Keratinocyte (primary cell): ENCODE measurements around the gene CNTNAP5.

Experiments used
- EZH2 ChIP-seq: IDR thresholded peaks from one replicate; pipeline ENCODE4 v1.6.1; 2012; ENCODE audit warnings: inconsistent platforms, mild to moderate bottlenecking, low read length, moderate library complexity
- TF ChIP-seq, protein P1 (sequence below), 3 experiments: IDR thresholded peaks in 1 of 3; conservative IDR thresholded peaks in 1 of 3; optimal IDR thresholded peaks in 1 of 3; 2 replicates in 2 of 3; 3 replicates in 1 of 3; pipeline versions ENCODE3 to v1.5.1; 2011; ENCODE audit warnings: low read length in 3 of 3, mild to moderate bottlenecking in 3 of 3, moderate library complexity in 2 of 3, control low read depth in 1 of 3, inconsistent platforms in 1 of 3; ENCODE audit not compliant: insufficient read depth in 2 of 3; ENCODE audit errors: extremely low read depth in 1 of 3

DNA sequence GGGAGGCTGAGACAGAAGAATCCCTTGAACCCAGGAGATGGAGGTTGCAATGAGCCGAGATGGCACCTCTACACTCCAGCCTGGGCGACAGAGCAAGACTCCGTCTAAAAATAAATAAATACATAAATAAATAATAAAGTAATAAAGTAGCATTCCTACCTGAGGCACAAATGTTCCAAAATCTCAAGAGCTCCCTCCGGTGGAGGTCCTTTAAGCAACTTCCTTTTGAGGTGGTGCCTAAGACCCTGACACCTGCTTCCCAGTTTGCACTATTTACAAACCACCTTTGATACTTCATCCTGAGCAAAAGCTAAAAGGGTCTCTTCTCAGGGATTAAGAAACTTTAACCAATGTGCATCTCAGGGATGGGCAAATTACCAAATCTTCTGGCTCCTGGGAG, 505.1 kb downstream of the CNTNAP5 start:
- TF ChIP-seq, protein P1, sequence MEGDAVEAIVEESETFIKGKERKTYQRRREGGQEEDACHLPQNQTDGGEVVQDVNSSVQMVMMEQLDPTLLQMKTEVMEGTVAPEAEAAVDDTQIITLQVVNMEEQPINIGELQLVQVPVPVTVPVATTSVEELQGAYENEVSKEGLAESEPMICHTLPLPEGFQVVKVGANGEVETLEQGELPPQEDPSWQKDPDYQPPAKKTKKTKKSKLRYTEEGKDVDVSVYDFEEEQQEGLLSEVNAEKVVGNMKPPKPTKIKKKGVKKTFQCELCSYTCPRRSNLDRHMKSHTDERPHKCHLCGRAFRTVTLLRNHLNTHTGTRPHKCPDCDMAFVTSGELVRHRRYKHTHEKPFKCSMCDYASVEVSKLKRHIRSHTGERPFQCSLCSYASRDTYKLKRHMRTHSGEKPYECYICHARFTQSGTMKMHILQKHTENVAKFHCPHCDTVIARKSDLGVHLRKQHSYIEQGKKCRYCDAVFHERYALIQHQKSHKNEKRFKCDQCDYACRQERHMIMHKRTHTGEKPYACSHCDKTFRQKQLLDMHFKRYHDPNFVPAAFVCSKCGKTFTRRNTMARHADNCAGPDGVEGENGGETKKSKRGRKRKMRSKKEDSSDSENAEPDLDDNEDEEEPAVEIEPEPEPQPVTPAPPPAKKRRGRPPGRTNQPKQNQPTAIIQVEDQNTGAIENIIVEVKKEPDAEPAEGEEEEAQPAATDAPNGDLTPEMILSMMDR (optimal IDR thresholded peaks at IDR 0.05 in 1 of 3, IDR thresholded peaks at IDR 0.05 in 1 of 3, conservative IDR thresholded peaks at IDR 0.05 in 1 of 3; ENCODE audit: extremely low read depth in 1 of 3, insufficient read depth in 2 of 3, low read length in 3 of 3): no peak
- no peak for TF ChIP-seq EZH2
